Measurements from ENCODE around the gene CCL20.
A peak's percentile ranks its signal among the peaks of the same experiment; 100 is the strongest.

CCL20 gene

DNA sequence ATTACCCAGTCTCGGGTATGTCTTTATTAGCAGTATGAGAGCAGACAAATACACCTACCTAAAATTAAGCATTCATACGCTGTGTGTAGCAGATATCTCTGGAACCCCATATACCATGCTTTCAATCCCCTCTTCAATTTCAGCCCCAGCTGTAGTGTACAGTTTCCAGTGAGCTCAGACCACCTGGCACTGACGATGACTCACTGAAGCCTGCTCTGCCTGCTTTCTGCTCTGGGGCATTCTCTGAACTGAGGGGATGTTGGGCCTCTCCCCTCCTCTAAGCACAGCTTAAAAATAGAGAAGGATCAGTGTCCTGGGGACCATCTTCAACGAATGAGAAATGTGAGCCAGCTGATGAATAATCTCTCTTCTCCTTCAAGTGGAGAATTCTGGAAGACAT lies 8.7 kb upstream of the CCL20 start:
- DNase-seq, result no peak

DNA sequence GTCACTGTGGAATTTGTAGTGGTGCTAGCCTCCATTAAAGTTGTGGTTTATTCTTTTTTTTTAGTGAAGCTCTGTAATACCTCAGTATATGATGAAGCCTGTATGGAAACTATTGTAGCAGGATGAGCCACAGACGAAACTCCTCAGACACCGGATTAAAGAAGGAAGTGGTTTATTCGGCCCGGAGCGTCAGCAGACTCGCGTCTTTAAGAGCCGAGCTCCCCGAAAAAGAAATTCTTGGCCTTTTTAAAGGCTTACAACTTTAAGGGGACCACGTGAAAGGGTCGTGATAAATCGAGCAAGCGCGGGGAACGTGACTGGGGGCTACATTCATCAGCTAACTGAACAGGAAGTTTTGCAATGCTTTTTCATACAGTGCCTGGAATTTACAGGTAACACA lies 8.1 kb upstream of the CCL20 start:
- DNase-seq, result peak; percentile 48 to 63

DNA sequence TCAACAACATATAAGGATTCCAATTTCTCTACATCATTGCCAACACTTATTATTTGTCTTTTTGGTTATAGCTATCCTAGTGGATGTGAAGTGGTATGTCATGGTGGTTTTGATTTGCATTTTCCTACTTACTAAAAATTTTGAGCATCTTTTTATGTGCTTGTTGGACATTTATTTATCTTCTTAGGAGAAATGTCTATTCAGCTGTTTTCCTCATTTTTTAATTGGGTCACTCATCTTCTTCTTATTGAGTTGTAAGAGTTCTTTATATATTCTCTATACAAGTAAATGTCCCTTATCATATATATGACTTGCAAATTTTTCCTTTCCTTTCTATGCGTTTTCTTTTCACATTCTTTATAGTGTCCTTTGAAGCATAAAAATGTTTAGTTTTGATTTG lies 4.7 kb upstream of the CCL20 start:
- DNase-seq, result no peak

DNA sequence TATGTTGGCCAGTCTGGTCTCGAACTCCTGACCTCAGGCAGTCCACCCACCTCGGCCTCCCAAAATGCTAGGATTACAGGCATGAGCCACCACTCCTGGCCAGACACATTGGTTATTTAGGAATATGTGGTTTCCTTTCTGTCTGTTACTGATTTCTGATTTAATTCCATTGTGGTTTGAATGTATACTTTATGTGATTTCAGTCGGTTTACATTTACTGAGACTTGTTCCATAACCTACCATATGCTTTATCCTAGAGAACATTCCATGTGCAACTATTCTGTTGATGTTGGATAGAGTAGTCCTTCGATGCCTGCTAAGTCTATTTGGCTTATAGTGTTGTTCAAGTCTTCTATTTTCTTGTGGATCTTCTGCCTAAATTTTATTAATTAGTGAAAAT lies 1.6 kb upstream of the CCL20 start:
- no peak for DNase-seq

DNA sequence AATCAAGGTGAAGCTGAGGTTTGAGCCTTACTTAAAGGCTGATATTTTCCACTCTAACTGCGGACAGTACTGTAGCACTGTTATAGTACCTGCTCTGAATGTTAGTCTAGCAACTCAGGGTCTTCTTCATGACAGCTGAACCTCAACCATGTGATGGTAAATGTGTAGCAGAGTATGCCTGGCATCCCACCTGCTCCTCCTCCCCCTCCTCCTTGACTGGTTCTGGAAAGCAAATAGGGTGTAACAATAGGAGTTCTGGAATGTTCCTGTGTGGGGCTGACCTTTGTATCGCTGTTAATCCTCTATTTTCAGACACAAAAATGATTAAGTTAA lies 447 bp upstream of the CCL20 start:
- DNase-seq, result no peak

DNA sequence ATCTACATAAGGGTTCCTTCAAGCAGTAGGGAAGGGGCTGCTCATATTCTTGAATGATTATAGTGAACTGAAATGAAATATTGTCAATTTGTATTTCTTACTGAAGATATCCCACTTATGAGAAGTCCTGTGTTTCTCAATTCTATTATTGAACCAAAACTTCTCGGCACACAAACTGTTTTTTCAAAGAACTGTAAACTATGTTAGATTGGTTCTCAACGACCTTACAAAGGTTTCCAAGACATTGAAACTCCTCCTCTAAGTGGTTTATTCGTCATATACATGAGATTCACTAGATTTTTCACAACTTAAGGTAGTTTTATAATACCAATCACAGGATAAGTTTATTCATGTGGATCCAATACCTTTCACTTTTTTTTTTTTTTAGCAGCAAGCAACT lies 1.4 kb downstream of the CCL20 start:
- no peak for DNase-seq

DNA sequence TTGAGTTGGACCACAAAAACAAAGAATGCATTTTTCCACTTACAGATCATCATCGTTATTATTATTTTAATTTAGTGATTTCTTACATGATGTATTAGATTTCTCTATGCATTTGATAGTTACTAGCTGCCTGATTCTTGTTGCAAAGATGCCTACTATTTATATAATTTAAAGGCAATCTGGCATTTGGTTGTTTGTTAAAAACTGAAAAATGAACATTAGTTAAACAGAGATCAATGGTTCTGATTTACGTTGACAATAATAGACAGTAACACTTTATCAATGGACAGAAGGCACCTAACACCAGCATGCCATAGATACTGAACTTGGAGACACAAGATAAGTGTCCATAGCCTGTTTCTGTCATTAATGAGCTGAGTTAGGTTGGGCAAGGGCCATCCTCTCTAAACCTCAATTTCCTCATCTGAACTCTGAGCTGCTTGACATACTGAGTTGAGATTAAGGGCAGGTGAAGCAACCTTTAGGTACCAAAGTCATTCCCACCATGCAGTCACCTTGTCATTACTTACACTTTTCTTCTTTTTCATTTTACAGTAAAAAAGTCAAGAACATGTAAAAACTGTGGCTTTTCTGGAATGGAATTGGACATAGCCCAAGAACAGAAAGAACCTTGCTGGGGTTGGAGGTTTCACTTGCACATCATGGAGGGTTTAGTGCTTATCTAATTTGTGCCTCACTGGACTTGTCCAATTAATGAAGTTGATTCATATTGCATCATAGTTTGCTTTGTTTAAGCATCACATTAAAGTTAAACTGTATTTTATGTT lies 3.1 kb downstream of the CCL20 start:
- no peak for DNase-seq

DNA sequence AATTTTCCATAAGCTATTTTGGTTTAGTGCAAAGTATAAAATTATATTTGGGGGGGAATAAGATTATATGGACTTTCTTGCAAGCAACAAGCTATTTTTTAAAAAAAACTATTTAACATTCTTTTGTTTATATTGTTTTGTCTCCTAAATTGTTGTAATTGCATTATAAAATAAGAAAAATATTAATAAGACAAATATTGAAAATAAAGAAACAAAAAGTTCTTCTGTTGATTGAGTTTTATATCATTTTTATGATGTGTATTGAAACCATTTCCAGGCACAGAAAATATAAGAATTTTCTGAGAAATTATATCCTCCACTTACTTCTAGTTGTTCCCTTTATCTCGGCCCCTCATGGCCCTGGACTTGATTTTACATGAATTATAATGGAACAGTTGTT lies 3.7 kb downstream of the CCL20 start:
- DNase-seq, result no peak

DNA sequence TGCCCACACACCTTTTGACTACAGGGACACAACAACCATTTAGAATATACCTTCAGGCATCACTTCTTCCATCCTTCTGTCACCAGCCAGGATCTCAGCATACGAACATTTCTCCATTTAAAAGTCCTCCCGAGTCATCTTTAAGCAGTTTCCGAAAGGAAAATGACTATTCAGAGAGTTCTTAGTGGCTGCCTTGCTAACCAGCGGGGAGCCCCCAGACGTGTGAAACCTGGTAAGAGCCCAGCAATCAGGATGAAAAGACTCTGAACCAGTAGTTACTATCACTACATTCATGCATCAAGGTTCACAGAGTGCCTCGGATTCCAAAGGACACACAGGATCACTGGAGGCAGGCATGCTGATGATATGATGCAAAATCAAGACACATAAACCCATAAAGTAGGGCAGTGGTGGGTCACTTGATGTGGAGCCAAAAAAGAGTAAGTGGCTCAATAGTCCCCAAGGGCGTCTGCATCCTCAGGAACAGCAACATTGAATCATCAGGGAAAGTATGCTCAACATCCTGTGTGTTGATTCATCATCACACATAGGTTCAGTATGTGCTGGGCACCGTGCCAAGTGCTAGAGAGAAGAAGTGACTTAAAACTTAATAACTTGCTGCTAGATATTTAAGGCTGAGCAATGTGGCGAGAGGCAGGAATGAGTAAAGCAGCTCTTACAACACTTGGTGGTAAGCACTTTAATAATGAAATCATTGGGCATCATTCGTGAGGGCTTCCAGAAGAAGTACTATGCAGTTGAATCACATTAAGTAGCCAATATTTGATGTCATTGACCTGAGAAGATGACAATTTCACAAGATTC lies 4.4 kb downstream of the CCL20 start:
- DNase-seq, result peak; percentile 53 to 82

DNA sequence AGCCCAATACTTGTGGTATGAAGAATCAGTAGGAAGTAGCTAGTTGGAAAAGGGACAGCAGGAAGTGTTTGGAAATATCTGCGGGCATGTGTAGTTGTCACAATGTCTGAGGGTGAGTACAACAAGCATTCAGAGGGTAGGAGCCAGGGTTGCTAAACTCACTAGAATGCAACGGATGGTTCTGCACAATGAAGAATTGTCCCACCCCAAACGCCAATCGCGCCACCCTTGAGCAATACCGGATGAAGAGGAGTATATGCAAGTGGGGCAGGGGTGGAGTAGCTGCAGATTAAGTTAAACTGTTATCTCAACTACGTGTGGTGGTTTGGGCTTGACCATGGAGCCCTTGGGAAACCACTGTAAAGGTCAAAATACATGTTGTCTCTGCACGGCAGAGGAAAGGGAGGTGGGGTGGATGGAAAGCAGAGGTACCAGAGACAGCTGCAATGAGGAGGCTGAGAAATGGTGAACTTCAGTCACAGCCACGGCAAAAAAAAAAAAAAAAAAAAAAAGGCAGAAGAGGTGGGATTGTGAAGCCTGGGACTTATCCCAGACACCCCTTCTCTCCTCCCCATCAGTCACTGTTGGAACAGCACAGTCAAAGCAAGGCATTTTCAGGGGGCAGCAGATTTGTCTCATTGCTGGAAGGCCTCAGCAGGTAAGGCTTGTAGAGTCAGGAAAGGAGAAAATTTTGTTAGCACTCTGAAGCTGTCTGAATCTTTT lies 5.2 kb downstream of the CCL20 start:
- DNase-seq, result peak; percentile 28 to 67

DNA sequence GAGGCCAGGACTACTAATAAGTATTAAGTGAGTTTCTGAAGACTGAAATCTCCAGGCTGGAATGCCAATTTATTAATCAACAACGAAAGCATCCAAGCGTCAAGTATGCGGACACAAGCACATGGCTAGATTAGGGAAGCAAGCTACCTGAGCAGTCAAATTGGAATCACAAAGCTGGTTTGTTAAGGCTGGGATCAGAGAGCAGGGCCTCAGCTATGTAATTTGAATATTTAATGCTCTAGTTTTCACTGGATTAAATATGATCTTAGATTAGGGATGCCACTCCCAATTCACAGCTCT lies 5.7 kb downstream of the CCL20 start:
- DNase-seq, result no peak

DNA sequence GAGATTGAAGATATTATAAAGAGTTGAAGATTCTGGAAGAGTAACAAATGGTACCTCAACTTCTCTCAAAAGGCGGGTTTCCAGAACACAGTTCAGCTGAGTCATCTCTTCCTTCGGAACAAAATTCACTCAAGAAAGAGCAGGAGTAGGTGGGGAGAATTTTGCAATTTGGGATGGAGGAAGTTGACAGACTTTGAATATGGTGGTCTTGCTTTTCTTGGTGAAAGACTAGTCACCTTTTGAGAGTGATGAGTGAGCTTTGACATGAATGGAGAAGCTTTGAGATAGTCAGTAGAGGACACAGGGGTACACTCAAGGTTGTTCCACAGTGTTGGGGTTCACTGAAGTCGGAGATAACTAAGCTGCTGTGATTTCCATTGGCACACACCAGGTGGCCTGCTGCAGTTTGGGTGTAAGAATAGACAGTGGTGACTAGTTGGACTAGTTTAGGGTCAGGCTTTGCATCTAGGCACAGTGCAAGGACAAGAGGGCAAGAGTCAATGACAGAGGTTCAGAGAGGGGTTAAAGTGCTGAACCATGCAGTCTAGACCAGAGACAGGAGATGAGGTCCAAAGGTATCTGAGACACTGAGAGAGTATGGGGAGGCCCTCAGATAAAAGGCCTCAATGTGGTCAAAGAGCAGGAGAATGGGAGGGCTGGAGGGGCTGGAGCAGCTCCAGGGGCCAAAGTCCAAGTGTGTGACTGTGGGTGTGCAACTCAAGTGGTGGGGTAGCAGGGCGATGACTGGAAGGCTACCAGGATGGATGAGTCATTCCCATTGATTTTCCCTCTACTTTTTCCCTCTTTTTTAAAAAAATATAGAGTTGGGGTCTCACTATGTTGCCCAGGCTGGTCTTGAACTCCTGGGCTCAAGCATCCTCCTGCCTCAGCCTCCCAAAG lies 7.7 kb downstream of the CCL20 start:
- no peak for DNase-seq

DNA sequence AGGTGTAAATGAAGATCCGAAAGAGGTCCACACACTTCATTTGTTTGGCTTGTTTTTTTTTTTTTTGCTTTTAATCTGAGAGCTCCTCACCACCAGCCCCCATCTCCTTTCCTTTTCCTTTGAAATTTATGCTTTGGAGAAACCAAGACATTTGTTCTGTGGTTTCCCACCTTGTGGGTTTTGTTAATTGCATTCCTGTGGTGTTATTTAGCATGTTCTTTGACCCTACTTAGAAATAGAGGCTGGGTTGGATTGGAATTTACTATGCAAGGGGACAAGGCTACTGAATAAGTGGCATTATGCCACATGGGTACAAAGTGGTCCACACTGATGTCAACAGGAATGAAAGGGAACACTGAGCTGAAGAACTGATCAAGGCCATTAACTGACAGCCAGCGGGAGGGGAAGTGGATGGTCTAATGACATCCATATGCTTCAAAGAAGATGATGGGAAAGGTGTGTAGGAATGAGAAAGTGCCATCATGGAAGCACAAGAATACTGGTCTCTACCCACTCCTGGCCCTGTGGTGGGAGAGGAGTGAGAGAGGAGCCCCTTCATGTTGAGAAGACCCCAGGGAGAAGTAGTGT lies 8.9 kb downstream of the CCL20 start:
- DNase-seq, result no peak

DNA sequence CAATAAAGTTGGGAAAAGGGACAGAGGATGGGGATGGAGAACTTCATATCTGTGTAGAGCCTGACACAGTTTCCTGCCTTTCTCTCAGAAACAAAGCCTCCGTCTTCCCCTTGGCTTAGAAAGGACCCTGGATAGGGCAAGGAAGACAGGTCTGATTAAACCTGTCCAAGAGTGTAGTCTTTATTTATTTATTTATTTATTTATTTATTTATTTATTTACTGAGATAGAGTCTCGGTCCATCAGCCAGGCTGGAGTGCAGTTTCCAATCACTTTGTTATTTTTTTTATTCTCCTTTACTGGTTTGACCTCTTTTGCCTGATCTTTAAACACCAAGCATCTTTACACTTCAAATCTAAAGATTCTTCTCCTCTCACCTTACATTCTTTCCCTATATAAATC lies 10.3 kb downstream of the CCL20 start:
- DNase-seq, result no peak

DNA sequence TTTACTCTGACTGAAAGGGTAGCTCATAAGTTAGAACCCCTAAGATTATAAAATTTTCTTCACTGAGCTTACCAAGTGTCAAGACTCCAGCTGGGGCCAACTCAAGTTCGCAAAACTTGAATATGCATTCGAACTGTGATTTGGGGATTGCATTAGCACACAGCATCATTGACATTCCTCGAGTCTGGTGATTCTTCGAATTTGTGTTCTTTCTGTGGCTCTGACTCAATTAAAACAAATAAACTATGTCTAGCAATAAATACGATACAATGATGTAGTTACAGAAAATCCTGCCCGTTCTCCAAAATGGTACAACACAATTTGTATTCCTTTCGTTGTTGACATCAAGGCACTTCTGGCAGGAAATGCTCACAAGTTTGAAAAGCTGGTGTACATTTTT lies 11.1 kb downstream of the CCL20 start:
- DNase-seq, result no peak

DNA sequence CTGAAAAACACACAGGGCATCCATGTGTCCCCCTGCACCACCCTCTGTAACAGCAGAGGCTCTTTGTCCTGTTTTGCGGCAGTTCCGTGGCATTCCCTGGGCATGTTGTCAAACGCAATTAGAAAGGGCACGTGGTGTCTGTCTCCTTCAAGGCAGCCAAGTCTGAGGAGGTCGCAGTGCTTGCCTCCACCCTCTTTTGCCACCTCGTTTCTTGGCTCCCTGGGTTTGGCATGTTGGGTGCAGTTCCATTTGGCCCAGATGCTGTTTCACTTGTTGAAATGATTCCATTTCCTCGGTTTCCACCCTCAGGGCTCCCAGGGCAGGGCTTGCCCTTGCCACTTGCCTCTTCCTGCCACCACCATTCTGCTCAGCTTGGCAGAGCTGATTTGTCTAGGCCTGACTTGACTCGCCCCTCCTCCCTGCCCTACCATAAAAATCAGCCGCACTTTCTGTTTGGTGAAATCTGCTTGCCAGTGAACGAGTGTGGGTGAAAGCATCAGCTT lies 12.4 kb downstream of the CCL20 start:
- DNase-seq, result peak in 1 of 2 donors; percentile 43

DNA sequence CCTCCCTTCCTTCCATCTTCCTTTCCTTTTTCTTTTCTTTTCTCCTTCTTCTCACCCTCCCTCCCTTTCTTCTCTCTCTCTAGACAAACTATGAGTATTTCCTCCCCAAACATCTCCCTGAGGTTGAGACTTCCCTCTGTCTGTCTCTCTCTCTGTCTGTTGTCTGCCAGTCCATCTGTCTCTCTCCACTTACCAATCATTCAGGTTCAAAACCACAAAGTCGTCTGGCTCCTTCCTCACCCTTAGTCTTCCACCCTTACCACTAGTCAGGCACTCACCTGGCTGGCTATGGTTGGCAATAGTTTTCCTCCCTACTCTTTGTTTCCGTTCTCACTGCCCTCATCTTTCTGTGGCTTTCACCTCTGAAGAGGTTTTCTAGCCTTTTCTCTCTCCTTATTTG lies 12.9 kb downstream of the CCL20 start:
- no peak for DNase-seq

DNA sequence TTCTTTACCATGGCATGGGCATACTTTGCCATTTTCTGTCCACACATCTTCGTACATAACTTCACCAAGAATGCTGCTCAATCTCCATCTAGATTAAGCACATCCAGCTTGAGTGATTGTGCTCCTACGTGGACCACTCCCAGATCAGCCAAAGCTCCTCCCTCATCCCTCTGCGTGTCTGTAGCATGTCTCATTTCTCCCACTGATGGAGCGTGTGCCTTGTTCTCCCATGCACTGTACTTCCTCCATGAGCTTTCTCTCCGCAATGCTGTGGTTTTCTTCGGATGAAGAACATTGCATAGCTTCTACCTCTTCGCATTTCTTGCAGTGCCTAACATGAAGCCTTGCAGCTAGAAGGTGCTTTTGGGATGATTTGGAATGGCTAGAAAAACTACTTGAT lies 13.5 kb downstream of the CCL20 start:
- no peak for DNase-seq

DNA sequence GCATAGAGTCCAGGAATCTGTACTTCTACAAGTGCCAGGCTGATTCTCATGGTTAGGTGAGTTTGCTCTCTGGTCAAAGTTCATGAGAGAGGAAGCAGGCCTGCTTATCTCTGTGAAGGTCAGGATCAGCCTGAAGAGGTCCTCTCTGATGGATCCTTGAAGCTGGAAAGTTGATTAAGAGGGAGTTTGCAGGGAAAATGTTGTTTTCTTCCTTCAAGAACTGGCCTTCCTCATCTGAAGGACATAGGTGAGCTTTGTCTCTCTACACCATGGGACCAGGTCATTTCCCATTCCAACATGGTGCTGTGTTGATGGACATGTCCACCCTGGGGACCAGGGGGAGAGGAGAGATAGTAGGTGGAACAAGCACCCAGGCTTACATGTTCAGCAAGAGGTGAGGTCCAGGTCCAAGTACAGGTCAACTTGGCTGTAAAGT lies 14.9 kb downstream of the CCL20 start:
- DNase-seq, result no peak

DNA sequence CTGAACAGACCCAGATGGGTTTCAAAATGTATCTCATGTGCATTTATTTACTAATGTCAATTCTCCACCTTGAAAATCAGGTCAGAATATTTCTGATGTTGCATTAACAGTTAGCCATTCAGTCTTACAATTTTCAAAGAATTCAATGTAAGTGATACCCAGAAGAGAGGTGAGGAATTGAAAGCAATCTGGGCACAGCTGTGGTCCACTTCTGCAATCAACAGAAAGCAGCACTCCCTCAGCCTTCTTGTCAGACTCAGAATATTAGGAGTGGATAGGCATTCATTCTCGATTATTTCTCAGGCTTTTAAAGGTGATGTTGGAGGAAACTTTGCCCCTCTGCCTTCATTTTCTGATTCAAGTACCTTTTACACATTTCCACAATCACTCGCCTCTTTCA lies 15.7 kb downstream of the CCL20 start:
- no peak for DNase-seq

DNA sequence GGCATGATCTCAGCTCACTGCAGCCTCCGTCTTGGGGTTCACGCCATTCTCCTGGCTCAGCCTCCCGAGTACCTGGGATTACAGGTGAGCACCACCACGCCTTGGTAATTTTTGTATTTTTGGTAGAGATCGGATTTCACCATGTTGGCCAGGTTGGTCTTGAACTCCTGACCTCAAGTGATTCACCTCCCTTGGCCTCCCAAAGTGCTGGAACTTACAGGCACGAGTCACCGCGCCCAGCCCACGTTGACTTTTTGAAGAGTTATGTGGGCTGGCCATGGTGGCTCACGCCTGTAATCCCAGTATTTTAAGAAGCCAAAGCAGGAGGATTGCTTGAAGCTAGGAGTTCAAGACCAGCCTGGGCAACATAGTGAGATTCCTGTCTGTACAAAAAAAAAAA lies 20.8 kb downstream of the CCL20 start:
- DNase-seq, result no peak

DNA sequence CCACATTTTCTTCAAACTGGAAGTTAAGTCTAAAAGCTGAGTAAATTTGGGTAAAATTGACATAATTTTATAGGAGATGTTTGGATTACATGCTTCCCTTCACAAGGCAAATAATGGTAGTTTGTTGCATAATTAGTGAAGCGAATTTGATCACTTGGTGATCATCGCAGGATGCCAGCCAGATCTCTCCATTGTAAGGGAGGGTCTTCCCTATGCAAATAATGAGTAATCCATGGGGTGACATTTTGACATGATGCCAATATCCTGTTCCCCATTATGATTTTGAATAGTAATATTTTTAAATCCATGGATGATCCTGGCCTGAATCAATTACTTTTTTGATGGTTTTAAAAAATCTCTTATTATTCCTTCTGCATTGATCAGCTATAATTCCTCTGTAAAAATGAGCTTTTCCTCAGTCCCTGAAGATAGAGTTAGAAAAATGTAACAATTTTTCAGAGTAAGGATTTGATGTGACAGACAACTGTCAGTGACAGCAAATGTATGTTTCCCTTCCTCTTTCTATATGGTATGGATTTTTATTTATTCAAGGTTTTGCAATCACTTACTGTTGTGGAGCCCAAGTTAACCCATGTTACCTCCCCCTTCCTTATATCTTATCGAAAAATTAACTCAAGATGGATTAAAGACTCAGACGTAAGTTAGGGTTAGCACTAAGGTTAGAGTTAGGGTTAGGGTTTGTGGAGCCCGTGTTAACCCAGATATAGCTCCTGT lies 21.4 kb downstream of the CCL20 start:
- no peak for DNase-seq
